HEK293 (cell line): ENCODE results near the gene COQ10A.

ENCODE experiments used
- ZBTB21 ChIP-seq: fragments of 450-650 bp; formaldehyde crosslinking; IDR thresholded peaks from 2 replicates; pipeline ENCODE4 v1.5.1; 2017; ENCODE audit warnings: missing biosample characterization, missing genetic modification characterization
- ZNF558 ChIP-seq: fragments of 450-650 bp; formaldehyde crosslinking; IDR thresholded peaks from 2 replicates; pipeline ENCODE4 v1.5.1; 2016; ENCODE audit warnings: missing biosample characterization, missing genetic modification characterization
- ZNF747 ChIP-seq: fragments of 450-650 bp; formaldehyde crosslinking; IDR thresholded peaks from 2 replicates; pipeline ENCODE4 v1.5.1; 2016; ENCODE audit warnings: missing biosample characterization, missing genetic modification characterization
- TF ChIP-seq, protein P1 (sequence below): fragments of 450-650 bp; formaldehyde crosslinking; IDR thresholded peaks from 2 replicates; pipeline ENCODE4 v1.5.1; 2016; ENCODE audit warnings: missing biosample characterization, missing genetic modification characterization

DNA sequence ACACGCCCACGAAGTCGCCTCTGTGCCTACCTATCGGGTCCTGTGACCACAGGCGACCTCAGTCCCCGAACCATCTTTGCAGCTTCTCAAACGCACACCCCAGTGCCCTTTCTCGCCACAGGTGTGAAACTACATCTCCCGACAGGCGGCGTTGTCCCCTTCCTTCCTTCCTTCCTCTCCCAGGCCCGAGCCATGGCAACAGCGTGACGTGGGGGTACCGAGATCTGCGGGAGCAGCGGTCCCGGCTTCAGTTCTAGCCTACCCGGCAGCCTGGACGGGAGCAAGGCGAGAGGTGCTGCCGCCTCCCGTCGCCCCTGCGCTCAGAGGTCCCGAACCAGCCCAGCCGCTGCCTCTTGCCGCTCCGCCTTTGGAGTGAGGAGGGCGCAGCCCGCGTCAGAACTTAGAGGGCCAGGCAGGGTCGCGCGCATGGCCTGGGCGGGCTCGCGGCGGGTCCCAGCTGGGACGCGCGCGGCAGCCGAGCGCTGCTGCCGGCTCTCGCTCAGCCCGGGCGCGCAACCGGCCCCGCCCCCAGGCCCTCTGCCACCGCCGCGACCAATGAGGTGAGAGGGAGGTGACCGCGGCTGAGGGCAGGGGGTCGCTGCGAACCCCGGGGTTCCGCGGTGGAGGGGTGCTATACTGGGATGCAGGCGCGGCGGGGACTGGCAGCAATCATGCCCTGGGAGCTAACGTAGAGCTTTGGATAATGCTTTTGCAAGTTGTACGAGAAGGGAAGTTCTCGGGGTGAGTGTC is at the start of gene COQ10A:
- TF ChIP-seq, protein P1, sequence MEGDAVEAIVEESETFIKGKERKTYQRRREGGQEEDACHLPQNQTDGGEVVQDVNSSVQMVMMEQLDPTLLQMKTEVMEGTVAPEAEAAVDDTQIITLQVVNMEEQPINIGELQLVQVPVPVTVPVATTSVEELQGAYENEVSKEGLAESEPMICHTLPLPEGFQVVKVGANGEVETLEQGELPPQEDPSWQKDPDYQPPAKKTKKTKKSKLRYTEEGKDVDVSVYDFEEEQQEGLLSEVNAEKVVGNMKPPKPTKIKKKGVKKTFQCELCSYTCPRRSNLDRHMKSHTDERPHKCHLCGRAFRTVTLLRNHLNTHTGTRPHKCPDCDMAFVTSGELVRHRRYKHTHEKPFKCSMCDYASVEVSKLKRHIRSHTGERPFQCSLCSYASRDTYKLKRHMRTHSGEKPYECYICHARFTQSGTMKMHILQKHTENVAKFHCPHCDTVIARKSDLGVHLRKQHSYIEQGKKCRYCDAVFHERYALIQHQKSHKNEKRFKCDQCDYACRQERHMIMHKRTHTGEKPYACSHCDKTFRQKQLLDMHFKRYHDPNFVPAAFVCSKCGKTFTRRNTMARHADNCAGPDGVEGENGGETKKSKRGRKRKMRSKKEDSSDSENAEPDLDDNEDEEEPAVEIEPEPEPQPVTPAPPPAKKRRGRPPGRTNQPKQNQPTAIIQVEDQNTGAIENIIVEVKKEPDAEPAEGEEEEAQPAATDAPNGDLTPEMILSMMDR (tag by site-specific recombination) = peak; percentile 98
- TF ChIP-seq ZBTB21 (tag by site-specific recombination) = peak; percentile 81
- no peak for TF ChIP-seq ZNF558 (tag by site-specific recombination)
- TF ChIP-seq ZNF747 = no peak
